H1 (cell line): ENCODE measurements around the gene ATG9B. TPM values are rescaled to one million over a fixed set of nuclear protein-coding genes. Genes with fewer than 3 reads are reported as not detected.

Source experiments
- CTCF ChIA-PET: fragments of 300-600 bp; sonication (Branson Sonifier 250); formaldehyde crosslinking; loops from one replicate; lab custom pipeline; 2021; ENCODE audit not compliant: partially characterized antibody; lab: Charles Lee
- POLR2A ChIA-PET: fragments of 300-600 bp; sonication (Branson Sonifier 250); formaldehyde crosslinking; loops from one replicate; lab custom pipeline; 2021; ENCODE audit warnings: inconsistent platforms; ENCODE audit not compliant: partially characterized antibody; lab: Charles Lee
- DNase-seq, 2 experiments: peaks; one replicate each; pipeline versions ENCODE4 v3.0.0 to v3.0.0-alpha.2; 2010 to 2022; ENCODE audit warnings: low spot score in 2 of 2, low read depth in 1 of 2, mixed read lengths in 1 of 2
- FAIRE-seq: peaks from 2 replicates; lab custom pipeline; 2011; peaks lifted over from hg19 to GRCh38; lab: Jason Lieb, UNC
- H2AFZ ChIP-seq: 2 replicates; pipeline ENCODE4 v1.8.1; 2012; ENCODE audit warnings: low read length, inconsistent platforms
- H2AK5ac ChIP-seq: 2 replicates; pipeline ENCODE4 v1.6.1; 2013; ENCODE audit warnings: low read depth, low read length
- H2BK120ac ChIP-seq: replicated peaks from 2 replicates; pipeline ENCODE3; 2013; ENCODE audit warnings: low read depth, low read length, inconsistent platforms
- H2BK12ac ChIP-seq: 2 replicates; pipeline ENCODE4 v1.6.1; 2013; ENCODE audit warnings: low read depth, low read length
- H2BK15ac ChIP-seq: 2 replicates; pipeline ENCODE4 v1.6.1; 2013; ENCODE audit warnings: low read length
- H2BK20ac ChIP-seq: 2 replicates; pipeline ENCODE4 v1.6.1; 2013; ENCODE audit warnings: low read length
- H2BK5ac ChIP-seq: 2 replicates; pipeline ENCODE4 v1.6.1; 2013; ENCODE audit warnings: low read depth, low read length
- H3K14ac ChIP-seq: 2 replicates; pipeline ENCODE4 v1.6.1; 2013; ENCODE audit warnings: inconsistent platforms; ENCODE audit not compliant: insufficient read length
- H3K18ac ChIP-seq: 2 replicates; pipeline ENCODE4 v1.6.1; 2013; ENCODE audit warnings: low read length; ENCODE audit errors: extremely low read depth
- H3K23ac ChIP-seq: 2 replicates; pipeline ENCODE4 v1.6.1; 2013; ENCODE audit warnings: inconsistent platforms; ENCODE audit not compliant: insufficient read length
- H3K23me2 ChIP-seq: 2 replicates; pipeline ENCODE4 v1.6.1; 2013; ENCODE audit warnings: low read depth, low read length
- H3K27ac ChIP-seq: 2 replicates; pipeline ENCODE4 v1.6.1; 2011; ENCODE audit warnings: low read depth, low read length, inconsistent platforms
- H3K27me3 ChIP-seq, 4 experiments: replicated peaks in 1 of 4; 1 replicate in 1 of 4; 2 replicates in 3 of 4; pipeline versions ENCODE4 v1.6.1 to v1.8.1; 2011 to 2013; ENCODE audit warnings: low read length in 3 of 4, mild to moderate bottlenecking in 3 of 4, inconsistent platforms in 2 of 4, mixed read lengths in 2 of 4, moderate library complexity in 1 of 4; ENCODE audit not compliant: control insufficient read depth in 3 of 4, insufficient read depth in 3 of 4; ENCODE audit errors: extremely low read depth in 1 of 4
- H3K36me3 ChIP-seq, 4 experiments: 2 replicates each; pipeline versions ENCODE4 v1.6.1 to v1.8.1; 2011 to 2013; ENCODE audit warnings: mild to moderate bottlenecking in 4 of 4, low read length in 3 of 4, moderate library complexity in 2 of 4, control low read depth in 1 of 4, inconsistent platforms in 1 of 4; ENCODE audit not compliant: insufficient read depth in 4 of 4, control insufficient read depth in 2 of 4
- H3K4ac ChIP-seq: replicated peaks from 2 replicates; pipeline ENCODE3; 2013; ENCODE audit warnings: low read length, low read depth, mixed read lengths, inconsistent platforms; ENCODE audit not compliant: insufficient read length
- H3K4me1 ChIP-seq, 4 experiments: replicated peaks in 1 of 4; 1 replicate in 1 of 4; 2 replicates in 3 of 4; pipeline versions ENCODE4 v1.6.1 to v1.8.1; 2011 to 2013; ENCODE audit warnings: low read length in 3 of 4, inconsistent platforms in 2 of 4, mixed read lengths in 1 of 4; ENCODE audit not compliant: insufficient read depth in 4 of 4, control insufficient read depth in 3 of 4
- H3K4me2 ChIP-seq, 2 experiments: 2 replicates each; pipeline versions ENCODE4 v1.6.1 to v1.8.1; 2011 to 2013; ENCODE audit warnings: low read depth in 2 of 2, low read length in 2 of 2, control low read depth in 1 of 2, inconsistent platforms in 1 of 2, mild to moderate bottlenecking in 1 of 2; ENCODE audit not compliant: insufficient read depth in 1 of 2
- H3K4me3 ChIP-seq, 4 experiments: fragments of 200-600, 300-600 bp in 1 of 4; sonication (generic), shearing (Covaris generic), sonication (Bioruptor Twin) in 1 of 4; 2 replicates each; pipeline versions ENCODE4 v1.5.1 to v1.8.1; 2011 to 2016; ENCODE audit warnings: low read length in 4 of 4, low read depth in 3 of 4, control low read depth in 2 of 4, inconsistent platforms in 2 of 4, mild to moderate bottlenecking in 2 of 4, mixed read lengths in 1 of 4, moderate library complexity in 1 of 4; ENCODE audit not compliant: insufficient read depth in 2 of 4; ENCODE audit errors: extremely low read depth in 1 of 4
- H3K56ac ChIP-seq: replicated peaks from 2 replicates; pipeline ENCODE3; 2013; ENCODE audit warnings: low read depth, mild to moderate bottlenecking, mixed read lengths, low read length, inconsistent platforms; ENCODE audit not compliant: insufficient read length
- H3K79me1 ChIP-seq: 2 replicates; pipeline ENCODE4 v1.6.1; 2013; ENCODE audit warnings: low read depth, low read length, control low read depth
- H3K79me2 ChIP-seq, 2 experiments: 2 replicates each; pipeline versions ENCODE4 v1.6.1 to v1.8.1; 2012 to 2013; ENCODE audit warnings: low read length in 2 of 2, mild to moderate bottlenecking in 2 of 2, inconsistent platforms in 1 of 2; ENCODE audit not compliant: insufficient read depth in 2 of 2, control insufficient read depth in 1 of 2
- H3K9ac ChIP-seq, 4 experiments: replicated peaks in 1 of 4; 1 replicate in 1 of 4; 2 replicates in 3 of 4; pipeline versions ENCODE4 v1.6.1 to v1.8.1; 2011 to 2013; ENCODE audit warnings: low read depth in 3 of 4, low read length in 3 of 4, control low read depth in 2 of 4, mild to moderate bottlenecking in 2 of 4, moderate library complexity in 2 of 4, inconsistent platforms in 1 of 4; ENCODE audit errors: extremely low read depth in 1 of 4
- H3K9me3 ChIP-seq, 2 experiments: 2 replicates each; pipeline versions ENCODE4 v1.6.1 to v1.8.1; 2012 to 2013; ENCODE audit warnings: mild to moderate bottlenecking in 2 of 2, moderate library complexity in 2 of 2, control low read depth in 1 of 2, inconsistent platforms in 1 of 2, low read depth in 1 of 2, low read length in 1 of 2, mixed read lengths in 1 of 2; ENCODE audit not compliant: insufficient read depth in 2 of 2
- H4K20me1 ChIP-seq, 2 experiments: replicated peaks in 1 of 2; 2 replicates each; pipeline versions ENCODE3 to v1.8.1; 2011 to 2013; ENCODE audit warnings: inconsistent platforms in 2 of 2, low read length in 2 of 2, mild to moderate bottlenecking in 1 of 2; ENCODE audit not compliant: insufficient read depth in 2 of 2, control insufficient read depth in 1 of 2
- H4K5ac ChIP-seq: 2 replicates; pipeline ENCODE4 v1.6.1; 2013; ENCODE audit warnings: low read length, low read depth, mixed read lengths, inconsistent platforms; ENCODE audit not compliant: insufficient read length
- H4K8ac ChIP-seq: 2 replicates; pipeline ENCODE4 v1.8.0; 2013; ENCODE audit warnings: mild to moderate bottlenecking, moderate library complexity, low read length, inconsistent platforms; ENCODE audit not compliant: insufficient read depth; ENCODE audit errors: extremely low read depth
- H4K91ac ChIP-seq: replicated peaks from 2 replicates; pipeline ENCODE3; 2013; ENCODE audit warnings: low read length, mixed read lengths, inconsistent platforms; ENCODE audit not compliant: insufficient read length
- SIN3A ChIP-seq, 2 experiments: IDR thresholded peaks in 1 of 2; conservative IDR thresholded peaks in 1 of 2; 2 replicates each; pipeline ENCODE4 v1.6.1; 2011 to 2012; ENCODE audit warnings: low read length in 2 of 2, improper control_type of control experiment in 1 of 2, low read depth in 1 of 2, mild to moderate bottlenecking in 1 of 2
- TCF12 ChIP-seq: IDR thresholded peaks from 2 replicates; pipeline ENCODE4 v1.6.1; 2011; ENCODE audit warnings: low read depth, mild to moderate bottlenecking, low read length
- ZNF274 ChIP-seq: IDR thresholded peaks from 2 replicates; pipeline ENCODE4 v1.7.0; 2012; ENCODE audit warnings: low read length, borderline replicate concordance; ENCODE audit errors: extremely low read depth
- WGBS, 2 experiments: shearing (Covaris generic) in 1 of 2; methylation state at CpG; one replicate each; pipeline versions ENCODE4 v1.1.6 to v1.1.7; 2013 to 2015; ENCODE audit warnings: low lambda C conversion rate in 2 of 2, mixed read lengths in 2 of 2, inconsistent platforms in 1 of 2, low coverage in 1 of 2, missing lambda C conversion rate in 1 of 2; ENCODE audit not compliant: insufficient replicate concordance in 2 of 2, insufficient coverage in 1 of 2, insufficient read length in 1 of 2; ENCODE audit errors: extremely low coverage in 1 of 2, missing lambda C conversion rate in 1 of 2; 5-methylcytosine and 5-hydroxymethylcytosine counted together
- polyA plus RNA-seq, 7 experiments: library from polyadenylated mRNA; depleted of rRNA in 3 of 7; stranded (reverse) in 5 of 7; unstranded in 2 of 7; fragments of >200 nt in 5 of 7; fragments of 200-250 nt in 2 of 7; gene quantifications; 1 replicate in 5 of 7; 2 replicates in 1 of 7; 4 replicates in 1 of 7; pipeline versions ENCODE4 v1.2.1 to v1.2.3, GENCODE V29; 2011 to 2013; ENCODE audit warnings: missing spikeins in 2 of 7, mixed read lengths in 2 of 7
- total RNA-seq: library from RNA; stranded (reverse); fragmentation: NEBNext Ultra II Directional; extraction: Animal tissue kit (Norgen Biotek cat#: 25700); gene quantifications from 2 replicates; pipeline ENCODE4 v1.2.1, GENCODE V29; 2021

Gene ATG9B
- total and polyA plus RNA-seq, 2 of the 8 experiments (the other 6 are each of a cell fraction or from before 2014, with no cell fraction given) = 1.4 to 2.3 TPM

- Histone ChIP-seq H2BK20ac (peak overlapping the region; percentile 80; the same call in 1 of the 2 replicates), H2BK15ac (no peak overlapping the region), H2BK120ac (no peak overlapping the region), H4K91ac (peak overlapping the region; percentile 89), H4K5ac (no peak overlapping the region), H2BK12ac (peak overlapping the region; percentile 62; the same call in 1 of the 2 replicates), H3K79me2 (no peaks in the 10 kb centered on the region), H3K79me1 (no peaks in the 10 kb centered on the region; the same call in 1 of the 2 replicates), H3K4me3 (peak overlapping the region; percentile 19 to 93 (median 58); a peak in 7 of 8 replicates), H2AK5ac (peak overlapping the region; percentile 68; the same call in 1 of the 2 replicates), H3K27me3 (peaks cover 2 to 20% (median 19%) of the 10 kb centered on the region in 4 experiments), H3K9ac (no peak overlapping the region; a peak in 1 of 7 replicates), H2AFZ (no peak overlapping the region), H3K36me3 (no peaks in the 10 kb centered on the region), H3K18ac (peak overlapping the region; percentile 27; the same call in 1 of the 2 replicates), H3K23ac (no peak overlapping the region), H3K4me1 (peaks cover 5 to 44% (median 37%) of the 10 kb centered on the region in 4 experiments), H3K14ac (no peak overlapping the region), H2BK5ac (peak overlapping the region; percentile 81; the same call in 1 of the 2 replicates), H4K8ac (peak overlapping the region; percentile 21; the same call in 1 of the 2 replicates), H3K27ac (no peak overlapping the region), H3K4me2 (peak overlapping the region; percentile 84 to 99), H3K56ac (no peak overlapping the region), H3K4ac (no peak overlapping the region), H3K9me3 (no peaks in the 10 kb centered on the region), H4K20me1 (peaks cover 2 to 9% of the 10 kb centered on the region in 2 experiments), H3K23me2 (peaks cover 21% of the 10 kb centered on the region)
- 43% methylated on average over 25 of the region's 27 CpGs; no CpG with 5 or more reads in 1 of the 2 experiments for WGBS, 2 experiments
- DNase-seq (no peak), FAIRE-seq (no peak)
- TF ChIP-seq ZNF274 (no peak), SIN3A (conservative IDR thresholded peaks at IDR 0.05 in 1 of 2, IDR thresholded peaks at IDR 0.05 in 1 of 2; ENCODE audit: low read depth in 1 of 2, low read length in 2 of 2) (0 out of 4 replicates have a peak, but pooled peaks of 1 of the 2 experiments have one; percentile 41), TCF12 (peak; percentile 90; the same call in 1 of the 2 replicates)
- CTCF ChIA-PET = interaction anchor here (0.9 to 27.0 kb wide), 8 partner anchors 0 to 73 kb away, joined by 3 to 797 read pairs (median 10); partner anchors contain the start of genes KCNH2 and NOS3
- POLR2A ChIA-PET = no interaction called here
These were observed 50.5 kb downstream of the ATG9B start for GRCh38 chr7:150973571-150974451.
